Astrocyte (in vitro differentiated cells and primary cell): Measurements from ENCODE around the gene MAP3K3.

Source experiments
- EZH2 ChIP-seq: IDR thresholded peaks from 2 replicates; pipeline ENCODE4 v1.6.1; 2012; ENCODE audit warnings: mild to moderate bottlenecking, low read length, inconsistent platforms; ENCODE audit not compliant: insufficient read depth
- TF ChIP-seq, protein P1 (sequence below): IDR thresholded peaks from 2 replicates; pipeline ENCODE4 v1.5.1; 2011; ENCODE audit warnings: low read depth, mild to moderate bottlenecking, inconsistent platforms, low read length, moderate library complexity; ENCODE audit not compliant: insufficient read depth

DNA sequence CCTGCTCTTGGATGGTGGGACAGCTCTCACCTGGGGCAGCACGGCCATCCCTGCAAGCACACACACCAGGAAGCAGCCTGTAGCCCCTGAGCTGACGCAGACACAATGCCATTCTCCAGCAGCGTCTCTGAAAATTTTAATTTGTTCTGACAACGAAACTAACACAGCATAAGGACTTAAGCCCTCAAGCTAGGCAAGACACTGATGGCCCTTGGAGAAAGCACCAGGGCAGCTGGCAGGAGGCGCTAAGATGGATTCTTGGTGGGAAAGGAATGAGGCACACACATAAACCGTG is 80.5 kb downstream of the MAP3K3 start:
- no peak for TF ChIP-seq EZH2
- TF ChIP-seq, protein P1, sequence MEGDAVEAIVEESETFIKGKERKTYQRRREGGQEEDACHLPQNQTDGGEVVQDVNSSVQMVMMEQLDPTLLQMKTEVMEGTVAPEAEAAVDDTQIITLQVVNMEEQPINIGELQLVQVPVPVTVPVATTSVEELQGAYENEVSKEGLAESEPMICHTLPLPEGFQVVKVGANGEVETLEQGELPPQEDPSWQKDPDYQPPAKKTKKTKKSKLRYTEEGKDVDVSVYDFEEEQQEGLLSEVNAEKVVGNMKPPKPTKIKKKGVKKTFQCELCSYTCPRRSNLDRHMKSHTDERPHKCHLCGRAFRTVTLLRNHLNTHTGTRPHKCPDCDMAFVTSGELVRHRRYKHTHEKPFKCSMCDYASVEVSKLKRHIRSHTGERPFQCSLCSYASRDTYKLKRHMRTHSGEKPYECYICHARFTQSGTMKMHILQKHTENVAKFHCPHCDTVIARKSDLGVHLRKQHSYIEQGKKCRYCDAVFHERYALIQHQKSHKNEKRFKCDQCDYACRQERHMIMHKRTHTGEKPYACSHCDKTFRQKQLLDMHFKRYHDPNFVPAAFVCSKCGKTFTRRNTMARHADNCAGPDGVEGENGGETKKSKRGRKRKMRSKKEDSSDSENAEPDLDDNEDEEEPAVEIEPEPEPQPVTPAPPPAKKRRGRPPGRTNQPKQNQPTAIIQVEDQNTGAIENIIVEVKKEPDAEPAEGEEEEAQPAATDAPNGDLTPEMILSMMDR, result no peak
